ENCODE results near the gene ALG10. TPM values are rescaled to one million over a fixed set of nuclear protein-coding genes. Genes with fewer than 3 reads are reported as not detected.
"Not testable (repeated sequence)": the region's sequence is repeated elsewhere in the genome, so short reads cannot be mapped to it uniquely, and the experiment has no call there.

Gene ALG10
- total and polyA plus RNA-seq, 12 donors: 1.8 to 18.1 (median 9.1) TPM

DNA sequence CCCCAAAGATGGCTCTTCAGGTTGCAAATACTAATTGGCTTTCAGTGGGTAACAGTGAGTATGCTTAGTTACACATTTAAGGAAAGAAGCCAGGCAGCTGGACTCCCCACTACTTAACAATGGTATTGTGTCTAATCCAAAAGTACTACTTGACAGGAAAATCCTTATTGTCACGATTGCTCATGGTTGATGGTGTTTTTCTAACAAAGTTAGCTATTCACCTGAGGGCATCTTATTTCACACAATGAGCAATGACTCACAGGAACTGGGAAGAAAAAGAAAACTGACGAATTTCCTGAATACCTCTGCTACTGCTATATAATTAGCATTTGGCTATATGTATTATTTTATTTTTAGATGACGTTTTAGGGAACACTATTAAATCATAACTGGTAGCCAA is 33.4 kb upstream of the ALG10 start:
- Histone ChIP-seq H3K27ac (no peak overlapping the region), H3K36me3 (replicated peaks in 1 of 2) (no peaks in the 10 kb centered on the region), H3K27me3 (no peaks in the 10 kb centered on the region), H3K4me3 (no peak overlapping the region), H3K4me1 (replicated peaks in 1 of 2) (no peaks in the 10 kb centered on the region), H3K9me3 (replicated peaks in 1 of 3) (no peaks in the 10 kb centered on the region)
- TF ChIP-seq POLR2A (IDR thresholded peaks at IDR 0.05): no peak
- TF ChIP-seq, protein P1, sequence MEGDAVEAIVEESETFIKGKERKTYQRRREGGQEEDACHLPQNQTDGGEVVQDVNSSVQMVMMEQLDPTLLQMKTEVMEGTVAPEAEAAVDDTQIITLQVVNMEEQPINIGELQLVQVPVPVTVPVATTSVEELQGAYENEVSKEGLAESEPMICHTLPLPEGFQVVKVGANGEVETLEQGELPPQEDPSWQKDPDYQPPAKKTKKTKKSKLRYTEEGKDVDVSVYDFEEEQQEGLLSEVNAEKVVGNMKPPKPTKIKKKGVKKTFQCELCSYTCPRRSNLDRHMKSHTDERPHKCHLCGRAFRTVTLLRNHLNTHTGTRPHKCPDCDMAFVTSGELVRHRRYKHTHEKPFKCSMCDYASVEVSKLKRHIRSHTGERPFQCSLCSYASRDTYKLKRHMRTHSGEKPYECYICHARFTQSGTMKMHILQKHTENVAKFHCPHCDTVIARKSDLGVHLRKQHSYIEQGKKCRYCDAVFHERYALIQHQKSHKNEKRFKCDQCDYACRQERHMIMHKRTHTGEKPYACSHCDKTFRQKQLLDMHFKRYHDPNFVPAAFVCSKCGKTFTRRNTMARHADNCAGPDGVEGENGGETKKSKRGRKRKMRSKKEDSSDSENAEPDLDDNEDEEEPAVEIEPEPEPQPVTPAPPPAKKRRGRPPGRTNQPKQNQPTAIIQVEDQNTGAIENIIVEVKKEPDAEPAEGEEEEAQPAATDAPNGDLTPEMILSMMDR (IDR thresholded peaks at IDR 0.05): no peak
- 27 to 43% (median 34%) methylated on average over 3 of the region's 3 CpGs for WGBS, 4 donors
- no peak for DNase-seq
- intact Hi-C loops (cut with DNase I): no loop called here

DNA sequence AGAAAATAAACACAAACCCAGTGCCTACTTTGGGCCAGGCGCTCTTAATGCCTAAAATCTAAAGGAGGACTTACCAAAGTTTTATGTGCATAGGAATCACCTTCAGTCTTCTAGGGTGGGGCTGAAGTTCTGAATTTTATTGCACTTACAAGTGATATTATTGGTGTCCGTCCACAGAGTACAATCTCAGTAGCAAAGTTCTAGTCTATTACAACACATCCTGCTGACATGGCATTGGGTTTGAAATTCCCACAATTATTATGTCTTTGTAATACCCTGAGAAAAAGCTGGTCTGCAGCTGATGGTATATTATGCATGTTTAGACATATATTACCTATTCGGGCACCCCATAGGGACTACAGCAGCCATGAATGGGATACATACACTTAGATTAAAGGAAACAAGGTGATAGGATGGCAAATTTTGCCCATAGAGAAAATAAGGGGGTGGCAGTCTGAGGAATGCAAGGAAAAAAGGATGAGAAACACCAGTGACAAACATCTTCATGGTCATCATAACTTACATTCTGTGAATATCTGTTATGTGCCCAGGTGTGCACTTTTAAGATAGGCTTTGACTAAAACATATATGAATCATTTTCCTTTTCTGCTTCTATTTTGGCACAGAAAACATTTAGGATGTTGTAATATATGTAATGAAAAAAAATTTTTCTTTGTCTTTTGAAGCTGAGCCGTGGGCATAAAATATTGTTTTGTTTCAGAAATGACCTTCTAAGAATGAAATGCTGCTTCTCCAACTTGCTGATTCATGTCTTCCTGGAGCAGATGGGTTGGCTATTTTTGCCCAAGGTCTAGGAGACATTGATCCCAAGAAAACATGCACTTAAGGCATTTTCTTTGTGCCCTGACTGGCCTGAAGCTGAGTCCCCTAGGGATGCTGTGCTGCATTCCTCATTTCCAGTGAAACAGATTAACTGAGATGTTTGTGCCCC is 27.2 kb upstream of the ALG10 start:
- no peaks in the 10 kb centered on the region for H3K4me1 ChIP-seq (replicated peaks in 1 of 2)

DNA sequence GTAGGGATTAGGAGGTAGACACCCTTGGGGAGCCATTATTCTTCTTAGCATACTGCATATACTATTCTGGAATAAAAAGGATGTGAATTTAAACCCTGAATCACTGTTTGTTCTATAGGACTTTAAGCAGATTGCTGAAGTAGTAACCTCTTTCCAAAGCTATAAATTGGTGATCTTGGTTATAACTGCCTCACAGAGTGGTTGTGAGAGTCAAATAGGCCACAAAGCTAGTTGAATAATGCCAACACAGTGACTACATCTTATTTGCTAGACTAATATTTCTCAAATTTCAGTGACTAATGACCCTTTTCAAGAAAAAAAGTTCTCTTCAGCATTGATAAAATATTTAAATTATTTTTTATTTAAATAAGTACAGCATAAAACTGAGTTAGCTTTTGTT is 13.5 kb upstream of the ALG10 start:
- intact Hi-C loops (cut with DNase I); H3K27me3 ChIP-seq: not testable (repeated sequence)

More for the DNA sequence above, 27.2 kb upstream of the ALG10 start:
- H3K27me3 ChIP-seq: no peaks in the 10 kb centered on the region
- H3K4me3 ChIP-seq: no peak overlapping the region
- H3K27ac ChIP-seq: no peak overlapping the region
- TF ChIP-seq, protein P1 (IDR thresholded peaks at IDR 0.05): no peak
- no peak for TF ChIP-seq POLR2A (IDR thresholded peaks at IDR 0.05)
- WGBS, 4 donors: 65 to 74% (median 72%) methylated on average over 4 of the region's 4 CpGs
- H3K9me3 ChIP-seq (replicated peaks in 1 of 3): no peaks in the 10 kb centered on the region
- intact Hi-C loops (cut with DNase I): no loop called here
- H3K36me3 ChIP-seq (replicated peaks in 1 of 2): no peaks in the 10 kb centered on the region
- DNase-seq: no peak

DNA sequence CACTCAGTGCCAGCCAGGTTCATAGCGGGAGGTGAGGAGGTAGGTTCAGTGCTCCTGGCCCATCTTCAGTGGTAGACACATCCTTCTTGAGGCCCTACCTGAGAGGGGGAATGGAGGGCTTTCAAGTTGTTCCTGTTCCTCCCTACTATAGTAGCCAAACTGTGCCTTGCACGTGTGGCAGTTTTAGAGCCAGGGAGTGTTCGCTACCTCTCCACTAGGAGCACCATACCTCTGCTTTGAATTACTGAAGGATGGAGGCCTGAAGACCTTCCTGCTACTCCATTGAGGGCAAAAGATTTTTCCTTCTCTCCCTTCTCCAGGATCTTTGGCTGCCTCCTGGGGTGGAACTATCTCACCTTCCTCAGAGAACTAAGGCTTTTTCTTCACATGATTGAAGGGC is 5.9 kb upstream of the ALG10 start:
- Histone ChIP-seq H3K36me3 (replicated peaks in 1 of 2) (no peaks in the 10 kb centered on the region), H3K27me3 (no peaks in the 10 kb centered on the region), H3K4me1 (replicated peaks in 1 of 2) (peaks cover 0 to 2% of the 10 kb centered on the region in 2 donors), H3K4me3 (no peak overlapping the region), H3K9me3 (replicated peaks in 1 of 3) (no peaks in the 10 kb centered on the region), H3K27ac (no peak overlapping the region)
- intact Hi-C loops (cut with DNase I): no loop called here
- DNase-seq: no peak
- TF ChIP-seq POLR2A (IDR thresholded peaks at IDR 0.05): no peak
- TF ChIP-seq, protein P1 (IDR thresholded peaks at IDR 0.05): no peak
- 76 to 88% (median 79%) methylated on average over 3 of the region's 3 CpGs for WGBS, 4 donors

More for the DNA sequence above, 13.5 kb upstream of the ALG10 start:
- not testable (repeated sequence) for DNase-seq; H3K9me3 ChIP-seq (replicated peaks in 1 of 3); H3K4me3 ChIP-seq; H3K27ac ChIP-seq; H3K4me1 ChIP-seq (replicated peaks in 1 of 2); H3K36me3 ChIP-seq (replicated peaks in 1 of 2)
